ENCODE data around the gene SLC10A2. TPM values are rescaled to one million over a fixed set of nuclear protein-coding genes. Genes with fewer than 3 reads are reported as not detected.

Gene SLC10A2
- total and polyA plus RNA-seq, 4 donors = not detected

- H3K4me1 ChIP-seq (ENCODE audit: control insufficient read depth in 4 of 4, insufficient read depth in 4 of 4, low read length in 3 of 4) = no peaks in the 10 kb centered on the region
- TF ChIP-seq ATF3 (IDR thresholded peaks at IDR 0.05) = no peak
- TF ChIP-seq HNF4A (conservative IDR thresholded peaks at IDR 0.05) = no peak
- no peak for TF ChIP-seq CTCF (IDR thresholded peaks at IDR 0.05; ENCODE audit: low read depth, low read length, missing input control)
- no peak for TF ChIP-seq NR2F2 (IDR thresholded peaks at IDR 0.05)
- TF ChIP-seq EGR1 (IDR thresholded peaks at IDR 0.05; ENCODE audit: low read depth in 2 of 2) = no peak
- no peak for TF ChIP-seq ZBTB33 (IDR thresholded peaks at IDR 0.05)
- TF ChIP-seq FOXA1 (IDR thresholded peaks at IDR 0.05) = no peak
- no peak for TF ChIP-seq HNF4G (IDR thresholded peaks at IDR 0.05)
- TF ChIP-seq REST (IDR thresholded peaks at IDR 0.05) = no peak
- no peak for TF ChIP-seq FOXA2 (IDR thresholded peaks at IDR 0.05)
- TF ChIP-seq RAD21 (IDR thresholded peaks at IDR 0.05) = no peak
- TF ChIP-seq SP1 (IDR thresholded peaks at IDR 0.05) = no peak
- no peak overlapping the region for H3K4me3 ChIP-seq (ENCODE audit: low read depth in 1 of 3, low read length in 3 of 3)
- no peaks in the 10 kb centered on the region for H3K9me3 ChIP-seq (ENCODE audit: control insufficient read depth in 4 of 4, low read length in 3 of 4)
- no peak for DNase-seq (ENCODE audit: low spot score)
- H3K27ac ChIP-seq (ENCODE audit: low read depth in 1 of 2, low read length in 2 of 2) = no peak overlapping the region
- WGBS = 55% methylated on average over 1 of the region's 1 CpG
- H3K27me3 ChIP-seq (ENCODE audit: control insufficient read depth in 4 of 4, insufficient read depth in 4 of 4, low read length in 3 of 4) = no peaks in the 10 kb centered on the region
- no peak overlapping the region for H3K9ac ChIP-seq (ENCODE audit: low read depth in 1 of 2, low read length in 2 of 2)
- H3K36me3 ChIP-seq (ENCODE audit: control insufficient read depth in 4 of 4, insufficient read depth in 3 of 4, low read depth in 1 of 4, low read length in 3 of 4) = no peaks in the 10 kb centered on the region
Measured at GRCh38 chr13:103009051-103009840, 57.0 kb downstream of the SLC10A2 start.

GRCh38 chr13:103007427-103007762 lies 58.8 kb downstream of the SLC10A2 start:
- H3K36me3 ChIP-seq (ENCODE audit: control insufficient read depth in 4 of 4, insufficient read depth in 3 of 4, low read depth in 1 of 4, low read length in 3 of 4) = no peaks in the 10 kb centered on the region
- H3K9me3 ChIP-seq (ENCODE audit: control insufficient read depth in 4 of 4, low read length in 3 of 4) = no peaks in the 10 kb centered on the region
- no peaks in the 10 kb centered on the region for H3K27me3 ChIP-seq (ENCODE audit: control insufficient read depth in 4 of 4, insufficient read depth in 4 of 4, low read length in 3 of 4)
- H3K4me3 ChIP-seq (ENCODE audit: low read depth in 1 of 3, low read length in 3 of 3) = no peak overlapping the region
- H3K9ac ChIP-seq (ENCODE audit: low read depth in 1 of 2, low read length in 2 of 2) = no peak overlapping the region
- DNase-seq (ENCODE audit: low spot score) = no peak
- 81% methylated on average over 4 of the region's 4 CpGs for WGBS
- no peak overlapping the region for H3K27ac ChIP-seq (ENCODE audit: low read depth in 1 of 2, low read length in 2 of 2)
- no peaks in the 10 kb centered on the region for H3K4me1 ChIP-seq (ENCODE audit: control insufficient read depth in 4 of 4, insufficient read depth in 4 of 4, low read length in 3 of 4)
- TF ChIP-seq MAX (IDR thresholded peaks at IDR 0.05) = no peak
- TF ChIP-seq TAF1 (conservative IDR thresholded peaks at IDR 0.05) = no peak
- no peak for TF ChIP-seq REST (IDR thresholded peaks at IDR 0.05)
- no peak for TF ChIP-seq SP1 (IDR thresholded peaks at IDR 0.05)
- no peak for TF ChIP-seq HNF4A (conservative IDR thresholded peaks at IDR 0.05)
- no peak for TF ChIP-seq YY1 (IDR thresholded peaks at IDR 0.05)
- no peak for TF ChIP-seq JUND (IDR thresholded peaks at IDR 0.05)
- TF ChIP-seq EGR1 (IDR thresholded peaks at IDR 0.05; ENCODE audit: low read depth in 2 of 2) = no peak
- TF ChIP-seq CTCF (IDR thresholded peaks at IDR 0.05; ENCODE audit: low read depth, low read length, missing input control) = no peak
